Measurements from ENCODE around the gene ICAM2.

ICAM2 gene

GRCh38 chr17:64020056-64020766, at the start of gene ICAM2:
Gene ICAM2, minus strand, starts transcription at chr17:64020633. Its CDS starts 13,942 bp downstream, at chr17:64006691.
- DNase-seq: no peak

- DNase-seq: no peak
Observed at GRCh38 chr17:64070213-64070612, 49.8 kb upstream of the ICAM2 start.

GRCh38 chr17:64069143-64069542, 48.7 kb upstream of the ICAM2 start:
- no peak for DNase-seq

GRCh38 chr17:64067657-64068056, 47.2 kb upstream of the ICAM2 start:
- DNase-seq: no peak

GRCh38 chr17:64066716-64067115, 46.3 kb upstream of the ICAM2 start:
- DNase-seq: no peak

- no peak for DNase-seq
Observed at GRCh38 chr17:64065161-64065560, 44.7 kb upstream of the ICAM2 start.

- DNase-seq: no peak
Observed at GRCh38 chr17:64064331-64064730, 43.9 kb upstream of the ICAM2 start.

GRCh38 chr17:64063766-64064224, 43.4 kb upstream of the ICAM2 start:
- no peak for DNase-seq

- DNase-seq: no peak
Observed at GRCh38 chr17:64063088-64063487, 42.7 kb upstream of the ICAM2 start.

- DNase-seq: no peak
Observed at GRCh38 chr17:64061178-64061898, 40.9 kb upstream of the ICAM2 start.

GRCh38 chr17:64060331-64060730, 39.9 kb upstream of the ICAM2 start:
- DNase-seq: no peak

- no peak for DNase-seq
Observed at GRCh38 chr17:64059756-64060155, 39.3 kb upstream of the ICAM2 start.

GRCh38 chr17:64058621-64059020, 38.2 kb upstream of the ICAM2 start:
- no peak for DNase-seq

- DNase-seq: no peak
Observed at GRCh38 chr17:64057701-64058263, 37.3 kb upstream of the ICAM2 start.

GRCh38 chr17:64056269-64057005, 36.0 kb upstream of the ICAM2 start:
- no peak for DNase-seq

GRCh38 chr17:64055183-64056142, 35.0 kb upstream of the ICAM2 start:
- no peak for DNase-seq

- DNase-seq: no peak
Observed at GRCh38 chr17:64054304-64054703, 33.9 kb upstream of the ICAM2 start.

- DNase-seq: no peak
Observed at GRCh38 chr17:64053101-64053500, 32.7 kb upstream of the ICAM2 start.

GRCh38 chr17:64051153-64051552, 30.7 kb upstream of the ICAM2 start:
- DNase-seq: no peak

GRCh38 chr17:64048805-64049204, 28.4 kb upstream of the ICAM2 start:
- no peak for DNase-seq

GRCh38 chr17:64045176-64045575, 24.7 kb upstream of the ICAM2 start:
- DNase-seq: no peak
